PC-3 (cell line): ENCODE measurements around the gene BMP4.

Experiments used
- CTCF ChIP-seq: fragments of 300-600 bp; sonication (generic); conservative IDR thresholded peaks from 2 replicates; pipeline ENCODE4 v1.5.1; 2017; ENCODE audit warnings: antibody characterized with exemption, low read depth, mild to moderate bottlenecking, low read length
- EZH2 ChIP-seq: fragments of 300-600 bp; sonication (generic); IDR thresholded peaks from one replicate; pipeline ENCODE4 v1.6.1; 2017; ENCODE audit warnings: antibody characterized with exemption, mild to moderate bottlenecking, low read length; ENCODE audit not compliant: unreplicated experiment

GRCh38 chr14:53912021-53912420 is 44.6 kb downstream of the BMP4 start:
- TF ChIP-seq EZH2 (no peak), CTCF (no peak)
